ENCODE measurements around the gene IFI44.

Gene IFI44

DNA sequence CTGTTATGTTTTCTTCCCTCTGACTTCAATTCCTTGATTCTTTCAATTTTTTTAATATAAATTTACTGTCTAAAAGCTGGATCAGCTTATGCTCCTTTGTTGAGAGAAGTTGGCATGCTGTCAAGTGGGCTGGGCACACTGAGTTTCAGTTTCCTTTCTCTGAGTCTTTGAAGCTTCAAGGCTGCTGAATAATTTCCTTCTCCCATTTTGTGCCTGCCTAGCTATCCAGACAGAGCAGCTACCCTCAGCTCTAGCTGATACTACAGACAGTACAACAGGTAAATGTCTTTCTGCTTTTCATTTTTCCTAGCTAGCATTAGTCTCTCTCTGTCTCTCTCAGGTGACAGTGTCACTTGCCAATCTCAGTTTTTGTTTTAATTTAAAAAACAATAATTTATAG, at the start of gene IFI44:
IFI44 (plus strand) TSS at position 204 of the 400 bp plus-strand sequence. CDS start 365 bp downstream, outside the sequence.
- peak in 34 of 58 donors; percentile 2 to 73 (median 25) for DNase-seq

- DNase-seq = no peak
Observed at GRCh38 chr1:78601068-78601467, 48.6 kb upstream of the IFI44 start.

- no peak for DNase-seq
Observed at GRCh38 chr1:78603206-78603605, 46.4 kb upstream of the IFI44 start.

DNA sequence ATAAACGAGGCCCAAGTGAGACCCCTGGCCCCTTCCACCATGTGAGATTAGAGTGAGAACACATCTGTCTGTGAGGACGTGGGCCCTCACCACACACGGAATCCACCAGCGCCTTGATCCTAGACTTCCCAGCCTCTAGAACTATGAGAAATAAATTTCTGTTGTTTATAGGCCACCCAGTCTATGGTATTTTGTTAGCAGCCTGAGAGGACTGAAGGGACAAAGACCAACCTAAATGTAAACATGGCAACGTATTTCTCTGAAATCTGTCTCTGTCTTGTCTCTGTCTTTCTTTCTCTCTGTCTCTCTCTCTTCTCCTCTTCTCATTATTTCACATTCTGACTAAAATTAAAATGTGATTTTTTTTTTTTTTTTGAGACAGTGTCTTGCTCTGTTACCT, 45.0 kb upstream of the IFI44 start:
- DNase-seq = no peak

DNA sequence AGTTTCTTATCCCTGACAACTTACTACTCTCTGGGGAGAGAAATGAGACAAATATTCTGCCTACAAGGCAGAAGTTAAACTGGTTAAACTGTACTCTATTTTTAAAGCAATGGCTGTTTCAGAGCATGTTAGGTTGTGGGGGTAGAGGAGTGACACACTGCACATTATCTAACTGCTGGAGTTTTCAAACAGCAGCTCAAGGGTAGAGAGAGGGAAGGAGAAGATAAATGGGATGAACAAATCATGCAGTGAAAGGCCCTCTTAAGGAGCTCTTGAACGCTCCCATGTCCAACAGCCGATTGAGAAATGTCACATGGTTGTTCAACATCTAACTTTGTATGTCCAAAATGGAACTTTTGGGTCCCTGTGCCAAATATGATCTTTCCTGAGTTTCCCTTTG, 43.4 kb upstream of the IFI44 start:
- no peak for DNase-seq

- peak in 1 of 58 donors; percentile 11 for DNase-seq
Observed at GRCh38 chr1:78607334-78607927, 42.2 kb upstream of the IFI44 start.

DNA sequence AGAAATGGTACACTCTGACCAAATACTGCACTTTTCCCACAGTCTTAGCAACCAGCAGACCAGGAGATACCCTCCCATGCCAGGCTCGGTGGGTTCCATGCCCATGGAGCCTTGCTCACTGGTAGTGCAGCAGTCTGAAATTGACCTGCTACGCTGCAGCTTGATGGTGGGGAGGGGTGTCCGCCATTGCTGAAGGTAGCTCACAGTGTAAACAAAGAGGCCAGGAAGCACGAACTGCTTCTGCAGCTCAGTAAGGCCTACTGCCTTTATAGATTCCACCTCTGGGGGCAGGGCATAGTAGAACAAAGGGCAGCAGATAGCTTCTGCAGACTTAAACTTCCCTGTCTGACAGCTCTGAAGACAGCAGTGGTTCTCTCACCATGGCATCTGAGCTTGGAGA, 41.7 kb upstream of the IFI44 start:
- DNase-seq = no peak

DNA sequence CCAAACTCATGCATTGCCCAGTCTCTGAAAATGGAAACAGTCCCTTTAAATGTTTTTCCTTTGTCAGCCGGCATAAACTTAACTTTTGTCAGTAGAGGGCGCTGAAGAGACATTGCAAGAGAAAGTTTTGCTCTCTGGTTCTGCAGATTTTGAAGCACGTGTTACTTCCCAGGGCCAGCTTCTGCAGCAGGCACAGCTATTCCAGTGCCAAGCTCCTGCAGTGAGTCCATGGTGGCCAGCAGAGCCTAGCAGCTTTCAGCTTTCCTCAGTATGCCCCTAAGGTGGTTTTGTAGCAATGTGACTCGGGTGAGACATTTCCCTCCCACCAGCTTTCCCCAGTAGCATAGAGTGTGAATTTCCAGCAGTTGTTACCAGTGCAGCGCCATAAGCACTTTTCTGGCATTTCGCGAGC, 32.0 kb upstream of the IFI44 start:
- peak in 53 of 58 donors; percentile 9 to 90 (median 55) for DNase-seq

DNA sequence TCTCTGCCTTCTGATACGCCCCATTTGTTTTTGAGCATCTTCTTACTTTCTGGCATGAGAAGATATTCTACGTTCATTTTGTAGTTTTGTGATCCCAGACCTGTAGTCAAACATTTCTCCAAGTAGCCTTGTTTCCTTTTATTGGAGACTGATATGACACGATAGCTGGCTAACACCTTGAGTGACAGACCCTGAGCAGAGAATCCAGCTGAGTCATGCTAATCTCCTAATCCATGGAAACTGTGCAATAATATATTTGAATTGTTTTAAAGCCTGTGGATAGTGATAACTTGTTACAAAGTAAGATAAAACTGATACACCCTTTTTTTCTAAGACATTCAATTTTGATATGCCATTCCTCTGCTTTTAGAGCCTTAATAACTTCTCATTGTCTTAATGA, 30.6 kb upstream of the IFI44 start:
- no peak for DNase-seq

DNA sequence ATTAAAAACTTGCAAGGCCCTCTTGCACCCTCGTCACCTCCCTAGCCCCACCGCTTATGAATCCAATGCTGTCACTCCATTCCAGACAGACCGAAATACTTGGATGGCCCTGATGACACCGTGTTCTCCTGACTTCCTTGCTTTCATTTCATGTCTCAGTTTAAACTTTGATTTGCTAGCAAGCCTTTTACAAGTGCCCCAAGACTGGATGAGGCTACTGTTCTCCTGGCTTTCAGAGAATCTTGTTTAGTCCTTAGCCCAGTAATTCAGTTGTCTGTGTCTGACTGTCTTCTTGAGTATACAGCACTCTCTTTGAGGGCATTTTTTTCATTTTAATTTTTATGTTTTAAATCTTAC, 30.2 kb upstream of the IFI44 start:
- peak in 4 of 58 donors; percentile 4 to 20 (median 11) for DNase-seq

DNA sequence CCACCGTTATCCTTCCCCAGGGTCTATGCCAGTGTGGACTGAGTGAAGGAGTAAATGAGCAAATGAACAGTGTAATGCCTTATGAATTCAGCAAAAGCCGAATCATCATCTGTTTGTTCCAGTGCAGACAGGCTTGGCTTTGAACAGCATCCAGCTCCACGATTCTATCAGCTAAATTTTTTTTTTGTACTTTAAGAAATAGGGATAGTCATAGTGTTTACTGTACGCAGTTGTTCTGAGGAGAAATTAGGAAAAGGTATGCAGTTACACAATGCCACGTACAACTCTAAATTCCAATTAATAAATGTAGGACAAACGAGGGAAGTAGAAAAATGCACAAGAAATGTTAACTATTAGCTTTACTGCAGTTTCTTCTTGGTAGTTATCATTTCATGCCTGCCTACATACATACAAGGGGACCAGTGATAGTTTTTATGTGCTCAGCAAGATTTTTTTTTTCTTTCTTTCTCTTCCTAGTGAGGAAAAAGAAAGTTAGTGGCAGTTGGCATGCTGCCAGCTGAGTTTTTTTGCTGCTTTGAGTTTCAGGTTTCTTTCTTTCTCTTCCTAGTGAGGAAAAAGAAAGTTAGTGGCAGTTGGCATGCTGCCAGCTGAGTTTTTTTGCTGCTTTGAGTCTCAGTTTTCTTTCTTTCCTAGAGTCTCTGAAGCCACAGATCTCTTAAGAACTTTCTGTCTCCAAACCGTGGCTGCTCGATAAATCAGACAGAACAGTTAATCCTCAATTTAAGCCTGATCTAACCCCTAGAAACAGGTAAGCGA, 29.6 kb upstream of the IFI44 start, which contains the start of gene IFI44L:
IFI44L (plus strand) TSS at position 646 of the 777 bp plus-strand sequence. CDS start 7,468 bp downstream, outside the sequence.
- DNase-seq = peak in 5 of 58 donors; percentile 1 to 17 (median 6)

GRCh38 chr1:78620666-78621065, 29.0 kb upstream of the IFI44 start:
- no peak for DNase-seq

DNA sequence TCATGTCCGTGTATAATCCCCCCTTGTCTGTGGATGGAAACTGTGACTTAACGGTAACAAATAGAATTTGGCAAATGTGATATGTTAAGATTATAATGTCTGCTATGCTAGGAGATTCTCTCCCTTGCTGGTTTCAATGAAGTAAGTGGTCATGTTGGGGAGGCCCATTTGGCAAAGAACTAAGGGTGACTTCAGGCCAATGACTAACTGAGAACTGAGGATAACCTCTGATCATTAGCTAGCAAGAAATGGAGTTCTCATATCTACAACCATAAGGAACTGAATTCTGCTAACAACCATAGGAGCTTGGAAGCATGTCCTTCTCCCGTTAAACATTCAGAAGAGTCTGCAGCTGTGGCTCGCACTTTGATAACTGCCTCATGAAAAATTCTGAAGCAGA, 27.1 kb upstream of the IFI44 start:
- no peak for DNase-seq

- DNase-seq = no peak
Observed at GRCh38 chr1:78624035-78624434, 25.6 kb upstream of the IFI44 start.

GRCh38 chr1:78627321-78627720, 22.3 kb upstream of the IFI44 start:
- no peak for DNase-seq

DNA sequence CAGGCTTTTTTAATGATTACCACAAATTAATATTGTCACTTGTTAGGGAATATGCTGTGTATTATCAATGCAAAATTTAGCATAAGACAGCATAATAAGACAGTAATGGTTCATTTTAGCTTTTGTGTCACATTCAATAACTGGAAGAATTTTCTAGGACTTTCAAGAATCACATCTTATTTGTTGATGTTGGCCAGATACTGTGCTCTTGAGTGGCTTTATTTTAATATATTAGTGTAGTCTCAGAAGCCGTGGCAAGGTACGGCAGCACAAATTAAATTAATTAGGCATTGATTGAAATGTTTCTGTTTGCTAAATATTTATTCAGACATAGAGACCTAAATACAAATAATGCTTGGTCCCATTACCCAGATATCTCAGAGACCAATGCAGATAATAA, 19.0 kb upstream of the IFI44 start:
- DNase-seq = no peak

DNA sequence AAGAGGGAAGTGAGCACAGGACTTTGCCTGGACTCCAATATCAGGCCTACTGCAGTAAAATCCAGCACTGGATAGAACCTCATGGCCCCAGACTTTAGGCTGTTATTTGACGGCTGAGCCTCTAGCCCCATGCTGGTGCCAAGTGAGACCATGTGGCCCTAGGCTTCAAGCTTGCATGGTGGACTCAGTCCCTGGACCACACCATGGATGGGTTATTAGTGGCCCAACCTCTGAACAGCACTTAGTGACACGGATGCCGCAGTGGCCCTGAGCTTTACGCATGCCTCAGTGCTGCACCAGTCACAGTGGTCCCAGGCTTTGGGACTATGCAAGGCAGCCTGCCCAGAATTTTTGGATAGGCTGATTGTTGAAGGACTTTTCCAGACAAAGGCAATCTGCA, 16.4 kb upstream of the IFI44 start:
- no peak for DNase-seq

- no peak for DNase-seq
Observed at GRCh38 chr1:78640462-78640861, 9.2 kb upstream of the IFI44 start.

GRCh38 chr1:78641558-78641957, 8.1 kb upstream of the IFI44 start:
- DNase-seq = no peak

- no peak for DNase-seq
Observed at GRCh38 chr1:78645723-78646122, 3.9 kb upstream of the IFI44 start.

- no peak for DNase-seq
Observed at GRCh38 chr1:78647238-78647637, 2.4 kb upstream of the IFI44 start.

- no peak for DNase-seq
Observed at GRCh38 chr1:78650114-78650660, 556 bp downstream of the IFI44 start.

DNA sequence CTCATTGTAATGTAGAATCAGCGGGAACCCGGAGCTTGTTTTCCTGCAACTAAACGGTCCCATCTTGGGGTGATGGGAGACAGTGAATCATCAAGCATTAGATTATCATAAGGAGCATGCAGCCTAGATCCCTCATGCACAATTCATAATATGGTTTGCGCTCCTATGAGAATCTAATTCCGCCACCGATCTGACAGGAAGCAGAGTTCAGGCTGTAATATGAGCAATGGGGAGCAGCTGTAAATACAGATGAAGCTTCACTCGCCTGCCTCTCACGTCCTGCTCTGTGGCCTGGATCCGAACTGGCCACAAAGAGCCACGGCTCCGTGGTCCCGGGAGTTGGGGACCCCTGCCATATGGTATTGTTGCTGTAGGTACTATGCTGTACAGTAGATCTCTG, 1.6 kb downstream of the IFI44 start:
- DNase-seq = peak in 2 of 58 donors; percentile 3 to 8
